DOHH2 (cell line): ENCODE measurements around the gene ADSS2.

Experiments
- EZH2phosphoT487 ChIP-seq: fragments of 200-600 bp; sonication (generic); IDR thresholded peaks from 2 replicates; pipeline ENCODE4 v1.6.1; 2017; ENCODE audit warnings: borderline replicate concordance, mild to moderate bottlenecking, antibody characterized with exemption, low read length, moderate library complexity, mixed read lengths
- TF ChIP-seq, protein P1 (sequence below): fragments of 200-600 bp; sonication (generic); IDR thresholded peaks from one replicate; pipeline ENCODE4 v1.5.1; 2014; ENCODE audit warnings: antibody characterized with exemption, mild to moderate bottlenecking, low read depth, low read length; ENCODE audit not compliant: poor library complexity, severe bottlenecking

DNA sequence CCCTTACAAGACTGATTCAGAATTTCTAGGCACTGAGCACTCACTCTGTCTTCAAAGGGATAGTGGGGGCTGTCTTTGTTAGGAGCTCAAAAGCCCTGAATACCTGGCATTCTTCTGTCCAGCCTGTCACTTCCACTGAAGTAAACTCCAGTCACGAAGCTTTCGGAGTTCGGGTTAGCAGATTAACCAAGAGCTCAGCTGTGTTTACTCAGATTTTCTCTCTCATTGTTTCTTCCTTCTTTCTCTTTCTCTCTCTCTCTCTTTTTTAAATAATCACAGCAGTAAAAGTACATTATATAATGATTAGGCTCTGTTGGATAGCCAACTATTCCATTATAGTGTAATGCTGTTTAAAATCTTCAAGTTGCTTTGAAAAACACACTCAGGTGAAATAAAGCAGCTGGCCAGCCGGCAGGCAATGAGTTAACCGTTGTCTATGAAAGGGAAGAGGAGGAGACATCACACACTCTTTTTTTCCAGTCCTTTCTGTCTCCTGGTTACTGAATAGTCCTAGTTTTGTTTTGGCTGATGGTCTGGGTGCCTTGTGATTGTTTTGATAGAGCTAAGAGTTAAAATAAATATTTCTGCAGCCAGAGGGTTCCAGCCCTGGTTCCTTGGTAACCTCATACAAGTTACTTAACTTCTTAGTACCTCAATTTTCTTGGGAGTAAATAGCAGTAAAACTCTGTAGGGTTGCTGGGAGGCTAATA is 89.8 kb downstream of the ADSS2 start:
- TF ChIP-seq, protein P1, sequence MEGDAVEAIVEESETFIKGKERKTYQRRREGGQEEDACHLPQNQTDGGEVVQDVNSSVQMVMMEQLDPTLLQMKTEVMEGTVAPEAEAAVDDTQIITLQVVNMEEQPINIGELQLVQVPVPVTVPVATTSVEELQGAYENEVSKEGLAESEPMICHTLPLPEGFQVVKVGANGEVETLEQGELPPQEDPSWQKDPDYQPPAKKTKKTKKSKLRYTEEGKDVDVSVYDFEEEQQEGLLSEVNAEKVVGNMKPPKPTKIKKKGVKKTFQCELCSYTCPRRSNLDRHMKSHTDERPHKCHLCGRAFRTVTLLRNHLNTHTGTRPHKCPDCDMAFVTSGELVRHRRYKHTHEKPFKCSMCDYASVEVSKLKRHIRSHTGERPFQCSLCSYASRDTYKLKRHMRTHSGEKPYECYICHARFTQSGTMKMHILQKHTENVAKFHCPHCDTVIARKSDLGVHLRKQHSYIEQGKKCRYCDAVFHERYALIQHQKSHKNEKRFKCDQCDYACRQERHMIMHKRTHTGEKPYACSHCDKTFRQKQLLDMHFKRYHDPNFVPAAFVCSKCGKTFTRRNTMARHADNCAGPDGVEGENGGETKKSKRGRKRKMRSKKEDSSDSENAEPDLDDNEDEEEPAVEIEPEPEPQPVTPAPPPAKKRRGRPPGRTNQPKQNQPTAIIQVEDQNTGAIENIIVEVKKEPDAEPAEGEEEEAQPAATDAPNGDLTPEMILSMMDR: no peak
- no peak for TF ChIP-seq EZH2phosphoT487
